Cardiac muscle cell (in vitro differentiated cells and primary cell): ENCODE data around the gene LRRC4C. TPM values are rescaled to one million over a fixed set of nuclear protein-coding genes. Genes with fewer than 3 reads are reported as not detected.
A peak's percentile ranks its signal among the peaks of the same experiment; 100 is the strongest.

Experiments
- DNase-seq, 2 donors: peaks; one replicate each; pipeline versions ENCODE4 v3.0.0 to v3.0.0-alpha.2; 2010 to 2017; ENCODE audit warnings: low read depth in 1 of 2, low spot score in 1 of 2
- H3K27ac ChIP-seq: fragments of 200-600 bp; sonication (generic); 2 replicates; pipeline ENCODE4 v1.5.1; 2016
- H3K27me3 ChIP-seq: fragments of 200-600 bp; sonication (generic); 2 replicates; pipeline ENCODE4 v1.6.0; 2016; ENCODE audit warnings: control low read depth
- H3K36me3 ChIP-seq: fragments of 200-600 bp; sonication (generic); 2 replicates; pipeline ENCODE4 v1.5.1; 2016; ENCODE audit warnings: control low read depth
- H3K4me1 ChIP-seq: fragments of 200-600 bp; sonication (generic); 2 replicates; pipeline ENCODE4 v1.8.1; 2017; ENCODE audit warnings: low read depth, mild to moderate bottlenecking, mixed run types
- H3K4me3 ChIP-seq: fragments of 200-600 bp; sonication (generic); 2 replicates; pipeline ENCODE4 v1.5.1; 2016; ENCODE audit warnings: mild to moderate bottlenecking
- H3K9me3 ChIP-seq: fragments of 200-600 bp; sonication (generic); 2 replicates; pipeline ENCODE4 v1.5.1; 2017; ENCODE audit warnings: low read depth, mild to moderate bottlenecking, control low read depth
- polyA plus RNA-seq: library from polyadenylated mRNA; unstranded; fragments of >200 nt; fragmentation: Nextera tagmentation; extraction: Ambion mirVana; gene quantifications from 2 replicates; pipeline ENCODE4 v1.2.1, GENCODE V29; 2016
- total RNA-seq: library from RNA; depleted of rRNA; stranded (reverse); fragments of >200 nt; gene quantifications from 2 replicates; pipeline ENCODE4 v1.2.3, GENCODE V29; 2016
- TF ChIP-seq, protein P1 (sequence below): IDR thresholded peaks from 2 replicates; pipeline ENCODE4 v1.5.1; 2012; ENCODE audit warnings: low read depth, mild to moderate bottlenecking, low read length

LRRC4C gene
- total and polyA plus RNA-seq, 2 experiments from 2014 or later: 0.66 to 0.77 TPM

- no peak overlapping the region for H3K27ac ChIP-seq
- peak; percentile 1 to 44 for DNase-seq
- H3K4me3 ChIP-seq: no peak overlapping the region
- H3K4me1 ChIP-seq: no peaks in the 10 kb centered on the region
- no peaks in the 10 kb centered on the region for H3K36me3 ChIP-seq
- TF ChIP-seq, protein P1, sequence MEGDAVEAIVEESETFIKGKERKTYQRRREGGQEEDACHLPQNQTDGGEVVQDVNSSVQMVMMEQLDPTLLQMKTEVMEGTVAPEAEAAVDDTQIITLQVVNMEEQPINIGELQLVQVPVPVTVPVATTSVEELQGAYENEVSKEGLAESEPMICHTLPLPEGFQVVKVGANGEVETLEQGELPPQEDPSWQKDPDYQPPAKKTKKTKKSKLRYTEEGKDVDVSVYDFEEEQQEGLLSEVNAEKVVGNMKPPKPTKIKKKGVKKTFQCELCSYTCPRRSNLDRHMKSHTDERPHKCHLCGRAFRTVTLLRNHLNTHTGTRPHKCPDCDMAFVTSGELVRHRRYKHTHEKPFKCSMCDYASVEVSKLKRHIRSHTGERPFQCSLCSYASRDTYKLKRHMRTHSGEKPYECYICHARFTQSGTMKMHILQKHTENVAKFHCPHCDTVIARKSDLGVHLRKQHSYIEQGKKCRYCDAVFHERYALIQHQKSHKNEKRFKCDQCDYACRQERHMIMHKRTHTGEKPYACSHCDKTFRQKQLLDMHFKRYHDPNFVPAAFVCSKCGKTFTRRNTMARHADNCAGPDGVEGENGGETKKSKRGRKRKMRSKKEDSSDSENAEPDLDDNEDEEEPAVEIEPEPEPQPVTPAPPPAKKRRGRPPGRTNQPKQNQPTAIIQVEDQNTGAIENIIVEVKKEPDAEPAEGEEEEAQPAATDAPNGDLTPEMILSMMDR: no peak
- no peaks in the 10 kb centered on the region for H3K9me3 ChIP-seq
- H3K27me3 ChIP-seq: no peaks in the 10 kb centered on the region
Observed at GRCh38 chr11:40129266-40129665, 1330.2 kb downstream of the LRRC4C start.

DNA sequence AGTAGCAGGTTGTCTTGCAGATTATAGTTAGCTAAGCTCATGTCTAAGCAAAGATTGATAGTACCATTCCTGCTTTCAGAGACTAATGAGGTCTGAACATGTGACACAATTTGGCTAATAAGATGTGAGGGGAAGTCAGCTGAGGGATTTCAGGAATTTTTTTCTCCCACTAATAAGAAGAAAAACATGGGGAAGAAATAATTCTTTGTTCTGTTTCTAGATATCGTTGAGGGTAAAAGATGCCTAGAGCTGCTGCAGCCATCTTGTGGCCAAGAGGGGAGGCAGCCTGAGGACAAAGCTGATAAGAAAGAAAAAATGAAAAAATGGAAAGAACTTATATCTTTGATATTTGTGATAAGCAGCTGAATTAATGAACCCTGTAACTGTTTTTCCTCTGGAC, 1334.4 kb downstream of the LRRC4C start:
- Histone ChIP-seq H3K4me3 (no peak overlapping the region), H3K9me3 (no peaks in the 10 kb centered on the region), H3K27ac (no peak overlapping the region), H3K27me3 (no peaks in the 10 kb centered on the region), H3K36me3 (no peaks in the 10 kb centered on the region), H3K4me1 (no peaks in the 10 kb centered on the region)
- no peak for DNase-seq
- TF ChIP-seq, protein P1: no peak

DNA sequence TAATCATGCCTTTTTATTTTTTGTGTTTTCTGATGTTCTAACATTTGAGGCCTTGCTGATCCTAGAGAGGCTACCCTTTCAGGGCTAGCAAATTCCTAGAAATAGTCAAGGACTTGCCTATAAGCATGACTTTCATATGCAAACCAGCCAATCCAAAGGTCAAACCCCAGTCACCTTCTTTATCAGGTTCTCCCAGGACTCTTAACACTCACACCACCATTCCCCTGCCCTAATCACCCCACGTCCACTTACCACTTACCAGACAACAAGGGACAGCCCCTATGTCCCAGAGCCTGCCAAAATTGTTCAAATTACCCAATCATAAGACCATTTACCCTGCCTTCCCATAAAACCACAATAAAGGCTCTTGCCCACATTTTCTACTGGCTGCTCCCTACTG, 1339.8 kb downstream of the LRRC4C start:
- Histone ChIP-seq H3K9me3 (no peaks in the 10 kb centered on the region), H3K4me3 (no peak overlapping the region), H3K36me3 (no peaks in the 10 kb centered on the region), H3K27me3 (no peaks in the 10 kb centered on the region), H3K4me1 (peaks cover 2% of the 10 kb centered on the region), H3K27ac (no peak overlapping the region)
- no peak for DNase-seq
- TF ChIP-seq, protein P1: no peak

GRCh38 chr11:40118780-40119179, 1340.7 kb downstream of the LRRC4C start:
- TF ChIP-seq, protein P1: no peak
- H3K9me3 ChIP-seq: no peaks in the 10 kb centered on the region
- H3K4me3 ChIP-seq: no peak overlapping the region
- no peak for DNase-seq
- no peaks in the 10 kb centered on the region for H3K36me3 ChIP-seq
- H3K27ac ChIP-seq: no peak overlapping the region
- H3K27me3 ChIP-seq: no peaks in the 10 kb centered on the region
- peaks cover 2% of the 10 kb centered on the region for H3K4me1 ChIP-seq

DNA sequence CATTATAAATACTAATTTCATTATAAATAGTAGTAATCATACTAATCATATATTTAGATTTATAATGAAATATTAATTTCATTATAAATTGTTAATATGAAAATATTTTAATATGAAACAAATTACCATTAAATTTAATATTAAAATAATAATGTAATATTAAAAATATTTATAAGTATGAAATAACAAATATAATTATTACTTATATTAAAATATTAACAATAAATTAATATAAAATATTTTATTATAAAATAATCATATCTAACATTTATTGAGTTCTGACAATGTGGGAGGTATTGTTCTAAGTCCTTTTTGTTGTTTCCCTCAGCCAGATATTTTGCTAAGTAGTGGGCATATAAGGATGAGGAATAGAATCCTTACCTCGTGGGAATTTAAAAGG, 1341.4 kb downstream of the LRRC4C start:
- Histone ChIP-seq H3K9me3 (no peaks in the 10 kb centered on the region), H3K4me1 (peaks cover 2% of the 10 kb centered on the region), H3K36me3 (no peaks in the 10 kb centered on the region), H3K4me3 (no peak overlapping the region), H3K27me3 (no peaks in the 10 kb centered on the region), H3K27ac (no peak overlapping the region)
- TF ChIP-seq, protein P1: no peak
- no peak for DNase-seq
